B cell (primary cell): ENCODE results near the gene IGFL4.

Source experiments
- EZH2 ChIP-seq: IDR thresholded peaks from 2 replicates; pipeline ENCODE4 v1.6.1; 2012; ENCODE audit warnings: borderline replicate concordance, low read depth, mild to moderate bottlenecking, moderate library complexity, low read length; ENCODE audit not compliant: insufficient read depth, poor library complexity, severe bottlenecking
- TF ChIP-seq, protein P1 (sequence below): fragments of 200-600 bp; IDR thresholded peaks from one replicate; pipeline ENCODE4 v1.8.0; 2022; ENCODE audit warnings: antibody characterized with exemption, mild to moderate bottlenecking

DNA sequence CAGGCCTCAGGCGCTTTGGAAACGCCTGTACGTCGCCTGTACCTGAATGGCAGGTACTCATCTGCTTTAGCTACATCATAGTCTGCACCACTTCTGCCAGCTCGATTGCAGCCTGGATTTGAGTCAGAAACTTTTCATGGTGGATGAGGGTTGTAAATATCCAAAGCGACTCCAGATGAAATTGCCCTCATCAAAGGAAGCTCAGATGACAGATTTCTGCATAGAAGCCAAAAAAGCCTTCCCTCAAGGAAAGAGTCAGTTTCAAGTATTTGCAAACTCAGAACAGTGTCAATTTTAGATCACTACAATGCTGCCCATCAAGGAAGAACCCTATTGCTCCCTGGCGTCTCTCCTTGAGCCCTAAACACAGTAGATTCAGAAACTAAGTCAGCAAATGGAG lies 38.8 kb upstream of the IGFL4 start:
- TF ChIP-seq, protein P1, sequence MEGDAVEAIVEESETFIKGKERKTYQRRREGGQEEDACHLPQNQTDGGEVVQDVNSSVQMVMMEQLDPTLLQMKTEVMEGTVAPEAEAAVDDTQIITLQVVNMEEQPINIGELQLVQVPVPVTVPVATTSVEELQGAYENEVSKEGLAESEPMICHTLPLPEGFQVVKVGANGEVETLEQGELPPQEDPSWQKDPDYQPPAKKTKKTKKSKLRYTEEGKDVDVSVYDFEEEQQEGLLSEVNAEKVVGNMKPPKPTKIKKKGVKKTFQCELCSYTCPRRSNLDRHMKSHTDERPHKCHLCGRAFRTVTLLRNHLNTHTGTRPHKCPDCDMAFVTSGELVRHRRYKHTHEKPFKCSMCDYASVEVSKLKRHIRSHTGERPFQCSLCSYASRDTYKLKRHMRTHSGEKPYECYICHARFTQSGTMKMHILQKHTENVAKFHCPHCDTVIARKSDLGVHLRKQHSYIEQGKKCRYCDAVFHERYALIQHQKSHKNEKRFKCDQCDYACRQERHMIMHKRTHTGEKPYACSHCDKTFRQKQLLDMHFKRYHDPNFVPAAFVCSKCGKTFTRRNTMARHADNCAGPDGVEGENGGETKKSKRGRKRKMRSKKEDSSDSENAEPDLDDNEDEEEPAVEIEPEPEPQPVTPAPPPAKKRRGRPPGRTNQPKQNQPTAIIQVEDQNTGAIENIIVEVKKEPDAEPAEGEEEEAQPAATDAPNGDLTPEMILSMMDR: no peak
- no peak for TF ChIP-seq EZH2
